ENCODE measurements around the gene SYCE3.
A peak's percentile ranks its signal among the peaks of the same experiment; 100 is the strongest.
"Not testable (repeated sequence)": the region's sequence is repeated elsewhere in the genome, so short reads cannot be mapped to it uniquely, and the experiment has no call there.

The SYCE3 gene

GRCh38 chr22:50529416-50529896 lies 33.3 kb downstream of the SYCE3 start:
- no peak for DNase-seq

- peak; percentile 8 for DNase-seq
Measured at GRCh38 chr22:50528682-50529415, 33.9 kb downstream of the SYCE3 start.

- DNase-seq = no peak
Measured at GRCh38 chr22:50527921-50528681, 34.6 kb downstream of the SYCE3 start.

GRCh38 chr22:50526834-50527801 lies 35.6 kb downstream of the SYCE3 start:
- peak; percentile 13 for DNase-seq

- DNase-seq = peak; percentile 70
Measured at GRCh38 chr22:50526108-50526833, 36.4 kb downstream of the SYCE3 start.

GRCh38 chr22:50525858-50526107 lies 36.9 kb downstream of the SYCE3 start:
- DNase-seq = no peak

- peak; percentile 92 for DNase-seq
Measured at GRCh38 chr22:50525104-50525857, 37.4 kb downstream of the SYCE3 start, which contains the start of gene SCO2. TSS of gene SCO2 (minus strand) at chr22:50525598. CDS start at chr22:50524411, 1,187 bp downstream.

- DNase-seq = no peak
Measured at GRCh38 chr22:50524676-50525103, 38.0 kb downstream of the SYCE3 start.

GRCh38 chr22:50523806-50524675 lies 38.7 kb downstream of the SYCE3 start:
- DNase-seq = no peak

GRCh38 chr22:50523458-50523805 lies 39.3 kb downstream of the SYCE3 start:
- DNase-seq = no peak

- DNase-seq = no peak
Measured at GRCh38 chr22:50522806-50523438, 39.8 kb downstream of the SYCE3 start.

GRCh38 chr22:50522208-50522805 lies 40.4 kb downstream of the SYCE3 start:
- no peak for DNase-seq

GRCh38 chr22:50521710-50522109 lies 41.0 kb downstream of the SYCE3 start:
- no peak for DNase-seq

GRCh38 chr22:50520826-50521453 lies 41.8 kb downstream of the SYCE3 start:
- no peak for DNase-seq

GRCh38 chr22:50520184-50520583 lies 42.5 kb downstream of the SYCE3 start:
- DNase-seq = not testable (repeated sequence)

GRCh38 chr22:50519151-50519550 lies 43.6 kb downstream of the SYCE3 start:
- DNase-seq = no peak

GRCh38 chr22:50518606-50519005 lies 44.1 kb downstream of the SYCE3 start:
- DNase-seq = no peak

- DNase-seq = no peak
Measured at GRCh38 chr22:50517495-50518260, 45.0 kb downstream of the SYCE3 start.
